ENCODE results near the gene SEC14L2.

GRCh38 chr22:30434843-30435242 lies 38.0 kb downstream of the SEC14L2 start:
- TF ChIP-seq FOXP2 (optimal IDR thresholded peaks at IDR 0.05; ENCODE audit: control extremely low read depth, extremely low read length, insufficient read depth) (no peak), POLR2AphosphoS5 (IDR thresholded peaks at IDR 0.05; ENCODE audit: borderline replicate concordance, low read depth, low read length) (no peak), EZH2 (IDR thresholded peaks at IDR 0.05) (no peak)

Measured in SK-N-MC (cell line).